Hepatocyte (in vitro differentiated cells): ENCODE results near the gene ZMIZ1.

Source experiments
- EZH2 ChIP-seq: fragments of 200-600 bp; sonication (generic); IDR thresholded peaks from 2 replicates; pipeline ENCODE4 v1.6.1; 2016; ENCODE audit warnings: antibody characterized with exemption, mild to moderate bottlenecking, borderline replicate concordance
- TF ChIP-seq, protein P1 (sequence below): fragments of 200-600 bp; sonication (generic); IDR thresholded peaks from 2 replicates; pipeline ENCODE4 v1.5.1; 2016; ENCODE audit warnings: antibody characterized with exemption, mild to moderate bottlenecking; ENCODE audit not compliant: poor library complexity

DNA sequence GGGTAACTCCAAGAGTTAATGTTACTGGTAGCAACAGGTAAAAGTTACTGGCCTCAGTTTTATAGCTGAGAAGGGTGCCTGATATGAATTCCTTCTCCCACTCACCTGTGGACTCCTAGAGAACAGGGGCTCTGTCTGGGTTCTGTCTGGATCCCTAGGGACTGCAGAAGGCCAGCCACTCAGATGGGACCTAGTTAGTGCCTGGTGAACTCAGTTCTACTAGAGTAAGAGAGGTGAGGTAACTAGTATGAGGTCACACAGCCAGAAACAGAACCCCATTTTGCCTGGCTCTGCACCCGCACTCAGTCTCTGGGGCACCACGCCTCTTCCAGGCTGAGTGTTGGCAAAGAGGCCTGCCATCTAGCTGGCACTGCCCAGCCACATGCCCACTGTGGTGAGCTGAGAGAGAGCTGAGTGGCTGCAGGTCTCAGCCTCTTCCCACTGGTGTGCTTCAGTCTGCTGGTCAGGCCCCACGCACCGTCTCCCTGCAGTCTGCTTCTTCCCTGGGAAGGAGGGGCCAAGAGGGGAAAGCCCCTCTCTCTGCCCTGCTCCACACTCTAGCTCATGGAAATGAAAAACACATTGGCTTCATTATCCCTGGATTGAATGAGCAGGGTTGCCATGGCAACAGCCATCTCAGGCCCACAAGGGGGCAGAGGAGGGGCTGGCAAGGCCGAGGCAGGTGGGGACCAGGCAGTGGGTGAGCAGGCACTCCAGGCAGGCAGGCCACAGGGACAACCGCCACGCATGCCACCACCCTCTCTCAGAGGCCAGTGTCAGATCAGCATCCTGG lies 110.6 kb downstream of the ZMIZ1 start:
- TF ChIP-seq, protein P1, sequence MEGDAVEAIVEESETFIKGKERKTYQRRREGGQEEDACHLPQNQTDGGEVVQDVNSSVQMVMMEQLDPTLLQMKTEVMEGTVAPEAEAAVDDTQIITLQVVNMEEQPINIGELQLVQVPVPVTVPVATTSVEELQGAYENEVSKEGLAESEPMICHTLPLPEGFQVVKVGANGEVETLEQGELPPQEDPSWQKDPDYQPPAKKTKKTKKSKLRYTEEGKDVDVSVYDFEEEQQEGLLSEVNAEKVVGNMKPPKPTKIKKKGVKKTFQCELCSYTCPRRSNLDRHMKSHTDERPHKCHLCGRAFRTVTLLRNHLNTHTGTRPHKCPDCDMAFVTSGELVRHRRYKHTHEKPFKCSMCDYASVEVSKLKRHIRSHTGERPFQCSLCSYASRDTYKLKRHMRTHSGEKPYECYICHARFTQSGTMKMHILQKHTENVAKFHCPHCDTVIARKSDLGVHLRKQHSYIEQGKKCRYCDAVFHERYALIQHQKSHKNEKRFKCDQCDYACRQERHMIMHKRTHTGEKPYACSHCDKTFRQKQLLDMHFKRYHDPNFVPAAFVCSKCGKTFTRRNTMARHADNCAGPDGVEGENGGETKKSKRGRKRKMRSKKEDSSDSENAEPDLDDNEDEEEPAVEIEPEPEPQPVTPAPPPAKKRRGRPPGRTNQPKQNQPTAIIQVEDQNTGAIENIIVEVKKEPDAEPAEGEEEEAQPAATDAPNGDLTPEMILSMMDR = no peak
- no peak for TF ChIP-seq EZH2
